CD4-positive, alpha-beta memory T cell (primary cell): ENCODE results near the gene RIC3. TPM values are rescaled to one million over a fixed set of nuclear protein-coding genes. Genes with fewer than 3 reads are reported as not detected.

ENCODE experiments used
- CTCF ChIA-PET: fragments of 350-600 bp; sonication (Branson Sonifier 250); formaldehyde crosslinking; loops from one replicate; lab custom pipeline; 2021; ENCODE audit warnings: inconsistent platforms; ENCODE audit not compliant: partially characterized antibody; lab: Charles Lee
- POLR2A ChIA-PET: fragments of 350-600 bp; sonication (Branson Sonifier 250); formaldehyde crosslinking; loops from one replicate; lab custom pipeline; 2021; ENCODE audit not compliant: partially characterized antibody; lab: Charles Lee
- DNase-seq, 5 donors: peaks; one replicate each; pipeline versions ENCODE4 v3.0.0 to v3.0.0-alpha.2; 2020 to 2022; ENCODE audit warnings: mixed read lengths in 1 of 5
- H3K27ac ChIP-seq: one replicate; pipeline ENCODE4 v1.7.0; 2013; ENCODE audit warnings: low read depth, low read length
- H3K27me3 ChIP-seq: 2 replicates; pipeline ENCODE4 v1.7.0; 2013; ENCODE audit warnings: mild to moderate bottlenecking, low read length, moderate library complexity; ENCODE audit not compliant: insufficient read depth
- H3K36me3 ChIP-seq: 2 replicates; pipeline ENCODE4 v1.7.0; 2013; ENCODE audit warnings: mild to moderate bottlenecking, low read length, moderate library complexity; ENCODE audit not compliant: insufficient read depth
- H3K4me1 ChIP-seq: 2 replicates; pipeline ENCODE4 v1.7.0; 2013; ENCODE audit warnings: mild to moderate bottlenecking, low read length, moderate library complexity; ENCODE audit not compliant: insufficient read depth
- H3K4me3 ChIP-seq, 2 donors: one replicate each; pipeline ENCODE4 v1.7.0; 2013; ENCODE audit warnings: low read length in 2 of 2, mild to moderate bottlenecking in 1 of 2
- H3K9me3 ChIP-seq, 2 donors: one replicate each; pipeline ENCODE4 v1.7.0; 2013; ENCODE audit warnings: low read length in 2 of 2, control low read depth in 1 of 2; ENCODE audit not compliant: control insufficient read depth in 1 of 2
- H3K27ac Mint-ChIP-seq, 7 donors: one replicate each; pipeline ENCODE4 v1.8.0; 2020 to 2021; ENCODE audit warnings: mixed read lengths in 7 of 7, mild to moderate bottlenecking in 6 of 7, inconsistent platforms in 3 of 7, moderate library complexity in 3 of 7
- H3K27me3 Mint-ChIP-seq, 2 donors: one replicate each; pipeline ENCODE4 v1.8.0; 2020 to 2021; ENCODE audit warnings: mixed read lengths in 2 of 2
- H3K36me3 Mint-ChIP-seq, 2 donors: one replicate each; pipeline ENCODE4 v1.8.0; 2020 to 2021; ENCODE audit warnings: mixed read lengths in 2 of 2, inconsistent platforms in 1 of 2, mild to moderate bottlenecking in 1 of 2
- H3K4me1 Mint-ChIP-seq, 4 donors: one replicate each; pipeline ENCODE4 v1.8.0; 2020 to 2021; ENCODE audit warnings: mixed read lengths in 4 of 4, mild to moderate bottlenecking in 1 of 4
- H3K4me3 Mint-ChIP-seq, 8 donors: one replicate each; pipeline ENCODE4 v1.8.0; 2020 to 2021; ENCODE audit warnings: mixed read lengths in 8 of 8, mild to moderate bottlenecking in 7 of 8, moderate library complexity in 6 of 8, inconsistent platforms in 3 of 8
- H3K9me3 Mint-ChIP-seq, 8 donors: one replicate each; pipeline ENCODE4 v1.8.0; 2020 to 2021; ENCODE audit warnings: mixed read lengths in 8 of 8, mild to moderate bottlenecking in 5 of 8, inconsistent platforms in 3 of 8, moderate library complexity in 1 of 8
- intact Hi-C: fragments of 100-400 bp; cut with micrococcal nuclease; formaldehyde crosslinking; loops from one replicate; pipeline ENCODE4 v1.15.1; 2023
- polyA plus RNA-seq, 2 donors: library from polyadenylated mRNA; unstranded; fragments of 300-500 nt; fragmentation: Illumina TruSeq; gene quantifications; one replicate each; pipeline ENCODE4 v1.2.3, GENCODE V29; 2021
- total RNA-seq, 2 experiments: library from RNA; stranded (reverse); gene quantifications; one replicate each; pipeline ENCODE4 v1.2.3, GENCODE V29; 2021

Gene RIC3
- total and polyA plus RNA-seq, 4 experiments from 2014 or later, result 1.8 to 30.0 (median 16.2) TPM

- CTCF ChIA-PET, result interaction anchor here (1.3 to 2.9 kb wide), 4 partner anchors 10 to 18 kb away, joined by 4 to 13 read pairs (median 5); no protein-coding TSS in a partner anchor
- Histone ChIP-seq H3K4me3 (no peak within 1 kb of the TSS), H3K9me3 (no peaks in the 10 kb centered on the region), H3K27ac (no peak within 1 kb of the TSS), H3K27me3 (peaks cover 22% of the 10 kb centered on the region), H3K36me3 (no peaks in the 10 kb centered on the region), H3K4me1 (peaks cover 7% of the 10 kb centered on the region)
- POLR2A ChIA-PET, result no interaction called here
- Mint-ChIP-seq H3K27me3 (peaks cover 33 to 46% of the 10 kb centered on the region in 2 donors), H3K4me1 (peaks cover 2 to 11% (median 7%) of the 10 kb centered on the region in 4 donors), H3K9me3 (no peaks in the 10 kb centered on the region), H3K4me3 (peak within 1 kb of the TSS; percentile 63 to 84 (median 72)), H3K27ac (no peak within 1 kb of the TSS), H3K36me3 (no peaks in the 10 kb centered on the region)
- intact Hi-C loops, result no loop called here
- DNase-seq, result peak in 2 of 5 donors; percentile 4 to 22
Measured at GRCh38 chr11:8080674-8081590, 87.9 kb downstream of the RIC3 start, which contains the start of gene TUB. TUB (plus strand) TSS chr11:8081211; CDS start chr11:8081511, 300 bp downstream.

GRCh38 chr11:8080069-8080670 is 88.7 kb downstream of the RIC3 start:
- Mint-ChIP-seq H3K27ac (no peak overlapping the region), H3K9me3 (no peaks in the 10 kb centered on the region), H3K27me3 (peaks cover 33 to 41% of the 10 kb centered on the region in 2 donors), H3K36me3 (no peaks in the 10 kb centered on the region), H3K4me1 (peaks cover 2 to 11% (median 7%) of the 10 kb centered on the region in 4 donors), H3K4me3 (peak overlapping the region; percentile 62 to 84 (median 70))
- no peaks in the 10 kb centered on the region for H3K36me3 ChIP-seq
- H3K27me3 ChIP-seq, result peaks cover 22% of the 10 kb centered on the region
- no peak overlapping the region for H3K27ac ChIP-seq
- no peaks in the 10 kb centered on the region for H3K9me3 ChIP-seq
- H3K4me3 ChIP-seq, result no peak overlapping the region
- peaks cover 7% of the 10 kb centered on the region for H3K4me1 ChIP-seq
- intact Hi-C loops, result no loop called here
- DNase-seq, result no peak
- CTCF ChIA-PET, result interaction anchor here (1.1 to 2.9 kb wide), 5 partner anchors 9 to 94 kb away, joined by 3 to 13 read pairs (median 4); no protein-coding TSS in a partner anchor
- POLR2A ChIA-PET, result no interaction called here

GRCh38 chr11:8079111-8079675 is 89.6 kb downstream of the RIC3 start:
- POLR2A ChIA-PET, result no interaction called here
- Mint-ChIP-seq H3K9me3 (no peaks in the 10 kb centered on the region), H3K27ac (peak overlapping the region in 1 of 7 donors; percentile 88), H3K36me3 (no peaks in the 10 kb centered on the region), H3K4me3 (peak overlapping the region in 5 of 8 donors; percentile 0 to 82 (median 32)), H3K4me1 (peaks cover 2 to 11% (median 7%) of the 10 kb centered on the region in 4 donors), H3K27me3 (peaks cover 29 to 35% of the 10 kb centered on the region in 2 donors)
- CTCF ChIA-PET, result interaction anchor here (1.1 to 2.9 kb wide), 3 partner anchors 13 to 93 kb away, joined by 3 to 13 read pairs (median 3); no protein-coding TSS in a partner anchor
- no peak for DNase-seq
- no peaks in the 10 kb centered on the region for H3K9me3 ChIP-seq
- peaks cover 7% of the 10 kb centered on the region for H3K4me1 ChIP-seq
- intact Hi-C loops, result no loop called here
- H3K36me3 ChIP-seq, result no peaks in the 10 kb centered on the region
- H3K4me3 ChIP-seq, result no peak overlapping the region
- peaks cover 17% of the 10 kb centered on the region for H3K27me3 ChIP-seq
- H3K27ac ChIP-seq, result no peak overlapping the region

GRCh38 chr11:8075119-8075726 is 93.6 kb downstream of the RIC3 start:
- no peak for DNase-seq
- ChIA-PET CTCF (no interaction called here), POLR2A (no interaction called here)
- intact Hi-C loops, result no loop called here
- H3K27ac ChIP-seq, result no peak overlapping the region
- Mint-ChIP-seq H3K36me3 (no peaks in the 10 kb centered on the region), H3K27me3 (peaks cover 4 to 9% of the 10 kb centered on the region in 2 donors), H3K27ac (no peak overlapping the region), H3K9me3 (no peaks in the 10 kb centered on the region), H3K4me3 (no peak overlapping the region), H3K4me1 (no peaks in the 10 kb centered on the region)
- no peaks in the 10 kb centered on the region for H3K36me3 ChIP-seq
- H3K4me3 ChIP-seq, result no peak overlapping the region
- H3K9me3 ChIP-seq, result no peaks in the 10 kb centered on the region
- H3K27me3 ChIP-seq, result peaks cover 4% of the 10 kb centered on the region
- H3K4me1 ChIP-seq, result no peaks in the 10 kb centered on the region

GRCh38 chr11:8071616-8072581 is 96.9 kb downstream of the RIC3 start:
- Mint-ChIP-seq H3K9me3 (peaks cover 0 to 2% (median 0%) of the 10 kb centered on the region in 8 donors), H3K27ac (peak overlapping the region in 1 of 7 donors; percentile 24), H3K27me3 (peaks cover 4% of the 10 kb centered on the region in 2 donors), H3K4me3 (no peak overlapping the region), H3K4me1 (no peaks in the 10 kb centered on the region), H3K36me3 (no peaks in the 10 kb centered on the region)
- Histone ChIP-seq H3K9me3 (no peaks in the 10 kb centered on the region), H3K27ac (no peak overlapping the region), H3K4me3 (no peak overlapping the region), H3K27me3 (no peaks in the 10 kb centered on the region), H3K4me1 (no peaks in the 10 kb centered on the region), H3K36me3 (no peaks in the 10 kb centered on the region)
- CTCF ChIA-PET, result interaction anchor here (0.7 to 1.4 kb wide), 4 partner anchors 8 to 65 kb away, joined by 3 to 4 read pairs (median 3); no protein-coding TSS in a partner anchor
- intact Hi-C loops, result loop anchor here (2.0 kb wide), 1 partner anchor 65 kb away; no protein-coding TSS in a partner anchor
- no peak for DNase-seq
- POLR2A ChIA-PET, result no interaction called here
